HEK293 (cell line): ENCODE results near the gene NXT1.

Experiments
- EGR2 ChIP-seq: fragments of 450-650 bp; formaldehyde crosslinking; IDR thresholded peaks from 2 replicates; pipeline ENCODE4 v1.5.1; 2016; ENCODE audit warnings: low read depth, missing biosample characterization, missing genetic modification characterization
- HIC1 ChIP-seq: fragments of 450-650 bp; formaldehyde crosslinking; IDR thresholded peaks from 2 replicates; pipeline ENCODE4 v1.5.1; 2016; ENCODE audit warnings: missing biosample characterization, missing genetic modification characterization
- KLF10 ChIP-seq: fragments of 450-650 bp; IDR thresholded peaks from 2 replicates; pipeline ENCODE4 v1.5.1; 2018; ENCODE audit warnings: missing biosample characterization, mild to moderate bottlenecking, missing genetic modification characterization
- ZEB2 ChIP-seq: fragments of 450-650 bp; formaldehyde crosslinking; IDR thresholded peaks from 2 replicates; pipeline ENCODE4 v1.5.1; 2016; ENCODE audit warnings: missing biosample characterization, missing genetic modification characterization
- ZFP41 ChIP-seq: fragments of 450-650 bp; formaldehyde crosslinking; IDR thresholded peaks from 2 replicates; pipeline ENCODE4 v1.5.1; 2016; ENCODE audit warnings: missing biosample characterization, missing genetic modification characterization, borderline replicate concordance
- ZNF529 ChIP-seq: fragments of 450-650 bp; formaldehyde crosslinking; IDR thresholded peaks from 2 replicates; pipeline ENCODE4 v1.5.1; 2017; ENCODE audit warnings: missing genetic modification characterization, missing biosample characterization; ENCODE audit not compliant: insufficient replicate concordance
- TF ChIP-seq, protein P1 (sequence below): fragments of 450-650 bp; formaldehyde crosslinking; IDR thresholded peaks from 2 replicates; pipeline ENCODE4 v1.5.1; 2016; ENCODE audit warnings: missing biosample characterization, missing genetic modification characterization
- TF ChIP-seq, protein P2 (sequence below): fragments of 450-650 bp; formaldehyde crosslinking; IDR thresholded peaks from 2 replicates; pipeline ENCODE4 v1.5.1; 2016; ENCODE audit warnings: missing biosample characterization, missing genetic modification characterization

GRCh38 chr20:23361119-23361475 is 10.5 kb downstream of the NXT1 start:
- TF ChIP-seq, protein P1, sequence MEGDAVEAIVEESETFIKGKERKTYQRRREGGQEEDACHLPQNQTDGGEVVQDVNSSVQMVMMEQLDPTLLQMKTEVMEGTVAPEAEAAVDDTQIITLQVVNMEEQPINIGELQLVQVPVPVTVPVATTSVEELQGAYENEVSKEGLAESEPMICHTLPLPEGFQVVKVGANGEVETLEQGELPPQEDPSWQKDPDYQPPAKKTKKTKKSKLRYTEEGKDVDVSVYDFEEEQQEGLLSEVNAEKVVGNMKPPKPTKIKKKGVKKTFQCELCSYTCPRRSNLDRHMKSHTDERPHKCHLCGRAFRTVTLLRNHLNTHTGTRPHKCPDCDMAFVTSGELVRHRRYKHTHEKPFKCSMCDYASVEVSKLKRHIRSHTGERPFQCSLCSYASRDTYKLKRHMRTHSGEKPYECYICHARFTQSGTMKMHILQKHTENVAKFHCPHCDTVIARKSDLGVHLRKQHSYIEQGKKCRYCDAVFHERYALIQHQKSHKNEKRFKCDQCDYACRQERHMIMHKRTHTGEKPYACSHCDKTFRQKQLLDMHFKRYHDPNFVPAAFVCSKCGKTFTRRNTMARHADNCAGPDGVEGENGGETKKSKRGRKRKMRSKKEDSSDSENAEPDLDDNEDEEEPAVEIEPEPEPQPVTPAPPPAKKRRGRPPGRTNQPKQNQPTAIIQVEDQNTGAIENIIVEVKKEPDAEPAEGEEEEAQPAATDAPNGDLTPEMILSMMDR (tag by site-specific recombination): no peak
- TF ChIP-seq HIC1: no peak
- TF ChIP-seq ZFP41: no peak
- TF ChIP-seq, protein P2, sequence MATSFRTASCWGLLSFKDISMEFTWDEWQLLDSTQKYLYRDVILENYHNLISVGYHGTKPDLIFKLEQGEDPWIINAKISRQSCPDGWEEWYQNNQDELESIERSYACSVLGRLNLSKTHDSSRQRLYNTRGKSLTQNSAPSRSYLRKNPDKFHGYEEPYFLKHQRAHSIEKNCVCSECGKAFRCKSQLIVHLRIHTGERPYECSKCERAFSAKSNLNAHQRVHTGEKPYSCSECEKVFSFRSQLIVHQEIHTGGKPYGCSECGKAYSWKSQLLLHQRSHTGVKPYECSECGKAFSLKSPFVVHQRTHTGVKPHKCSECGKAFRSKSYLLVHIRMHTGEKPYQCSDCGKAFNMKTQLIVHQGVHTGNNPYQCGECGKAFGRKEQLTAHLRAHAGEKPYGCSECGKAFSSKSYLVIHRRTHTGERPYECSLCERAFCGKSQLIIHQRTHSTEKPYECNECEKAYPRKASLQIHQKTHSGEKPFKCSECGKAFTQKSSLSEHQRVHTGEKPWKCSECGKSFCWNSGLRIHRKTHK: no peak
- TF ChIP-seq ZNF529 (tag by site-specific recombination): no peak
- TF ChIP-seq EGR2 (tag by site-specific recombination): no peak
- TF ChIP-seq KLF10 (tag by site-specific recombination): no peak
- TF ChIP-seq ZEB2 (tag by site-specific recombination): no peak
